NCI-H82 treated with DMSO at 0.1 percent for 48 hours (cell line): ENCODE measurements around the gene CFAP61.

Experiments used
- DNase-seq: peaks from one replicate; lab custom pipeline; 2025; ENCODE audit not compliant: unreplicated experiment; lab: John Stamatoyannopoulos, UW

The CFAP61 gene

GRCh38 chr20:20267685-20268370 lies 215.5 kb downstream of the CFAP61 start:
- DNase-seq: no peak

DNA sequence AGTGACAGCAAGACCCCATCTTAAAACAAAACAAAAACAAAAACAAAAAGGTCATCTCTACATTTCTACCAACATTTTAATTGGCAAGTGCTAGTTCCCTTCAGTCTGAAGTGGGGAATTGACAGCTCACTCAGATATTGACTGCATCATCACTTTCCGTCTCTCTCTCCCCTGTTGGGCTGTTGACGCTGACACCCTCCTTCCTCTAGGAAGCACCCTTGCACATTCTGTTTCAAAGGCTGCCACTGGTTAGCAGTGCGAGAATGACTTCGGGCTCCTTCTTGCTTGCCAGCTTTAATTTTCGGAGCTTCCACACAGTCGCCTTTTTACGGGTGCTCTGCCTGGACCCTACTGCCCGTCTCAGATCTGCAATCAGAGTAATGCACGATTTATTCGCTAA lies 218.9 kb downstream of the CFAP61 start:
- no peak for DNase-seq

DNA sequence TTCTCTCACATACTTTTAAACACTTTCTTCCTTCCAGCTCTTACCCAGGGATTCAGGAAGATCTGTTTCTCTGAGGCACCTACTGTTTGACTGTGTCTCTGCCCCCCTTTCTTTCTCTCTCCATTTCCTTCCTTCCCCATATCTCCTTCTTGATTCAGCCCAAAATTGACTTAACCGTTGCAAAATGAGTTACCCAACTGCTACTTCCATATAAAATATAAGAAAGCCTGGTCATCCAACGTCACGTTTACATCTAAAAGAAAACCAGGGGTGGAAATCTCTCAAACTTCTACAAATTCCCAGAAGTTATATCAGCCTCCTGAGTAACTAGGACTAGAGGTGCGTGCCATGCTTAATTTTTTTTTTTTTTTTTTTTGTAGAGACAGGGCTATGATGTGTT lies 220.4 kb downstream of the CFAP61 start:
- no peak for DNase-seq

GRCh38 chr20:20273286-20273685 lies 221.0 kb downstream of the CFAP61 start:
- no peak for DNase-seq

GRCh38 chr20:20274821-20275220 lies 222.5 kb downstream of the CFAP61 start:
- DNase-seq: no peak

DNA sequence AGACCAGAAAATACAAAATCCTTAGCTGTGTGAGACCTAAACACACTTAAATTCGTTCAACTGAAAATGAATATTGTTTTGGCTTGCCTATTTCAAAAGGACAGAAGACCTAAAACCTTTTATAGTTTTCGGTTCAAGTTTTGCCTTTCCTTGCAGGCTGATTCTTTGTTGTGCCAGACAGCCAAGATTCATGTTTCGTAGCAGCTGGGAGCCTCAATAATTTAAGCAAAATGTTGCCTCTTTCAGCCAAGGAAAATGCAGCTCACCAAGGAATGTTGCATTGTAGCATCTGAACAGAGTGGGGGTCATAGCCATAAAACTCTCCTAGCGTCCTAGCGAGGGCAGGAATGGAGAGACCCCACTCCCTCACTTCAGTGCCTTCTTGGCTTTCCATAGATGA lies 223.3 kb downstream of the CFAP61 start:
- no peak for DNase-seq

DNA sequence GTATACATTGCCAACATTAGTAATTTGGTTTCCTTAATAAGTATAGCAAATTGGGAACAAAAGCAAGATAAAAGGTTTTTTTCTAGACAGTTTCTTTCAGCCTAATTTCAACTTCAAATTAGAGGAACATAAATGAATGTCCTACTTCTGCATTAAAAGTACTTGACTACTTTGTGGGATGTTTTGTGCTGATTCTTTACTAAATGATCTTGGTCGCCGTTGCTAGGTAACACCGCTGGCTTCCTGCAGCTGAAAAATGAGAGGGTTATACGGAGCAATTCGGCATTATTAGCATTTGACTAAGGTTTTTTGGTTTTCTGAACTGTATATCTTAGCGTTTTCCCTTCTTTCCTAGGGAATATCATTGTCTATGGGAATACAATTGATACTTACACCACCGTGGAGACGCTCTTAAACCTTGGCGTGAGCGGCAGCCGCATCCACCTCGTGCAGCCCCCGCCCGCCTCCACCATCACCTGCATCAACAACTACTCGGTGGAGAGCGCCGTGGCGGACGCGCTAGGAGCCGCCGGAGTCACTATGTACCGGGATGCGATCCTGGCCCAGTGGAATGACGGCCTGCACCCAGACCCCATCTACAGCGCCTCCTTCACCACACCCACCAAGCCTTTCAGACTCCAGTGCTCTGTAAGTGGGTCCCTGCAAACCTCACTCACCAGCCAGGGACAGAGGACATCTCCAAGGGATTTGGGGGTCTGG lies 224.6 kb downstream of the CFAP61 start:
- DNase-seq: no peak

- no peak for DNase-seq
Measured at GRCh38 chr20:20277894-20278335, 225.6 kb downstream of the CFAP61 start.

DNA sequence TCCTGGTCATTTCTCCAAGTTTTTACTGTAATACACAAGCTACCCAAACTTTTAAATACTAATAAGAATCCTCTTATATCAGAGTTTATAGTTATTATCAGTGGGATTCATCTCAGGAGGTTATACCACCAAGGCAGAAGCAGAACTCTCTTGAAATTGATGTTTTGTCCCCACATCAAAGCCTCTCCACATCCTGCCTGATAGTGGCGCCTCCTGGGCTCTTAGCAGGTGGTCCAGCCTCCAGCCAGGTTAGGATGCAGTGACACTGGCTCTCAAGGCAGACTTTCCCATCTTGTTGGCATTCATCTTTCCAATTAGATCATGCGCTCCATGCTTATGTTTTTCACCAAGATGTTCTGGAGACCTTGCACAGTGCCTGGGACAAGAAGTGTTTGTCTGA lies 233.7 kb downstream of the CFAP61 start:
- no peak for DNase-seq

- DNase-seq: no peak
Measured at GRCh38 chr20:20289331-20289730, 237.0 kb downstream of the CFAP61 start.

- DNase-seq: no peak
Measured at GRCh38 chr20:20292472-20292871, 240.1 kb downstream of the CFAP61 start.

DNA sequence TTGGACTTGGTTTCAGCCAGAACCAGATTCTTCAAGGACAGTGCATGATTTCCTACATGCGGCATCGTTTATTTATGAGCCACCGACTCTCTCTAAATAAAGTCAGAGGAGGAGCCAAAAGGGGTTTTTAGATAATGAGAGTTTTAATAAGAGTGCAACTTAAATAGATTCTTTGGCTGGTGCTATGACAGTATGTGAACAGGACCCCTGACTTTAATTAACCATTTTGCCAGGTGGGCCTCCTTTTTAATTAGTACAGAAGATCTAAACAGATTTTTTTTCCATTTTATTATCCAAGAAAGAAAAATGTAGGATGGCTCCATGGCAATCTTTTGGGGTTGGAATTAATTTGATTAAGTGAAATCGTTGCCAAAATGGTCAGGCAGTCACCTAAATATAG lies 240.8 kb downstream of the CFAP61 start:
- DNase-seq: no peak

- no peak for DNase-seq
Measured at GRCh38 chr20:20293691-20294385, 241.5 kb downstream of the CFAP61 start.

GRCh38 chr20:20295621-20296498 lies 243.5 kb downstream of the CFAP61 start:
- DNase-seq: no peak

DNA sequence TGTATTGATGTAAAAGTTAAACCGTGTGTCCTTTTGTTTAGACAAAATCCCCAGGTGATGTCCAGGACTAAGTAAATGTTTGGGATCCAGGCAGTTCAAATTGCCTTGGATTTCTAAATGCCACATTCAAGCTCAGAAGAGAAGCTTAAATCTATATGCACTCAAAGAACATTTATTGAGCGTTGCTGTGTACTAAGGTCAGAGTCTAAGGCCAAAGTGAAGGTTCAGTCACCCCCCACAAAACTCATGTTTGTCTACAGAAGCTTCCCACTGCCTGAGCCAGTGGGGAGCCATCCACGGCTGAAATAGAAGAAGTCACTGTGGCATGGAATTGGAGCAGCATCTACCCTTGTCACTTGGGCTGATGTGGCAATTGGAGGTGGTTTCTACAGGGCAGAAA lies 244.8 kb downstream of the CFAP61 start:
- no peak for DNase-seq

GRCh38 chr20:20297752-20298151 lies 245.4 kb downstream of the CFAP61 start:
- DNase-seq: no peak

- DNase-seq: no peak
Measured at GRCh38 chr20:20299904-20300303, 247.6 kb downstream of the CFAP61 start.

- DNase-seq: no peak
Measured at GRCh38 chr20:20303320-20303719, 251.0 kb downstream of the CFAP61 start.

DNA sequence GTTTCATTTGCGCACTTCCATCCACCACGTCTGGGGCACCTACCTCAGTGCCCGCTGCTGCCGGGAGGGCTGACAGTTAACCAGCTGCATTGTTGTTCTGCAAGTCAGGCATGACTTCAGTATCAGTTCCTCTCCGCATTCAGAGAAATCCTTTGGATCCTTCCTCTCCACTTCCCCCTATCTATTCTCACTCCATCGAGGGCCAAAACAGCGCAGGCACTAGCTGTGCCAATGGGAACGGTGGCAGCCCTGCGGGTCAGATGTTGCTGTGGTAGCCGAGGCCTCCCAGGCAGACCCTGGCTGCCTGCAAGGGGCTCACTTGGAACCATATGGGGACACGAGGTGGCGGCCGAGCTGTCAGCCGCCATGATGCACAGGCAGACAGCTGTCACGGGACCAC lies 251.4 kb downstream of the CFAP61 start:
- no peak for DNase-seq

DNA sequence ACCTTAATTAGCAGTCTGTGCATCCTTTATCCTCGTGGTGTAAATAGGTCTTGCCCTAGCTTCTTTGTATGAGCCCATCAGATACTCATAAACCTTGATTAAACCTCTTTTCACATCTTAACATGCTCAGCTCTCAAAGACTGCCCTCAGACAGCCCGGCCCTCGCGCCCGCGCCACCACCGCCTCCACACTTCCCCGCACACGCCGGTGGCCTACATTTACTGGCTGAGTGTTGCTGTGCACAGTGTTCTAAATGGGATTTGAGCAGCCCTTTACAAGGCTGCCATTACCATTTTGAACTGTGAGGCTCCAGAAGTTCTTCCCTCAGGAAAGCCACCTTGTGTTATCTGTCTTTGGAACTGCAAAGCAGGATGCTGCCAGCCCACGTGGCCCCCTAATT lies 252.6 kb downstream of the CFAP61 start:
- DNase-seq: no peak

- no peak for DNase-seq
Measured at GRCh38 chr20:20312562-20312961, 260.2 kb downstream of the CFAP61 start.
